ENCODE data around the gene LINGO4.

GRCh38 chr1:151775894-151776664 lies 29.1 kb downstream of the LINGO4 start:
- no peak for TF ChIP-seq YY1 (IDR thresholded peaks at IDR 0.05; ENCODE audit: insufficient read depth, insufficient read length)
- TF ChIP-seq ZNF274 (IDR thresholded peaks at IDR 0.05; ENCODE audit: low read depth, low read length): no peak
- TF ChIP-seq SUZ12 (IDR thresholded peaks at IDR 0.05; ENCODE audit: extremely low read depth, insufficient read depth, insufficient read length): no peak

Measured in NT2/D1 (cell line).